T-helper 17 cell (primary cell): ENCODE results near the gene JADE1. TPM values are rescaled to one million over a fixed set of nuclear protein-coding genes. Genes with fewer than 3 reads are reported as not detected.

Experiments used
- ATAC-seq: fragments of 150-1000 bp; cut with Tn5 transposase; 2 replicates; pipeline ENCODE4 v1.10.0; 2021; ENCODE audit warnings: mild to moderate bottlenecking, moderate library complexity
- DNase-seq, 3 donors: peaks; one replicate each; pipeline versions ENCODE4 v3.0.0 to v3.0.0-alpha.2; 2020 to 2021
- H3K9me3 ChIP-seq: one replicate; pipeline ENCODE4 v1.7.0; 2013; ENCODE audit warnings: low read length, mild to moderate bottlenecking; ENCODE audit not compliant: control insufficient read depth, poor library complexity, severe bottlenecking
- H3K27ac Mint-ChIP-seq: one replicate; pipeline ENCODE4 v1.8.0; 2022; ENCODE audit warnings: mild to moderate bottlenecking, moderate library complexity, mixed read lengths
- H3K27me3 Mint-ChIP-seq: one replicate; pipeline ENCODE4 v1.8.0; 2022; ENCODE audit warnings: mixed read lengths
- H3K36me3 Mint-ChIP-seq: one replicate; pipeline ENCODE4 v1.8.0; 2022; ENCODE audit warnings: low read depth, mixed read lengths
- H3K4me1 Mint-ChIP-seq: one replicate; pipeline ENCODE4 v1.8.0; 2022; ENCODE audit warnings: mild to moderate bottlenecking, mixed read lengths
- H3K4me3 Mint-ChIP-seq: one replicate; pipeline ENCODE4 v1.8.0; 2022; ENCODE audit warnings: mild to moderate bottlenecking, moderate library complexity, mixed read lengths
- total RNA-seq, 4 donors: library from RNA in 2 of 4; stranded (reverse) in 2 of 4; gene quantifications; one replicate each; pipeline ENCODE4 v1.2.3 and lab custom pipeline; 2022 to 2026

Gene JADE1
- total RNA-seq, 2 donors from 2014 or later: 38.0 to 53.1 TPM

GRCh38 chr4:128840711-128841318, 31.3 kb downstream of the JADE1 start:
- Mint-ChIP-seq H3K36me3 (peaks cover 6% of the 10 kb centered on the region), H3K27me3 (no peaks in the 10 kb centered on the region), H3K4me3 (peak overlapping the region; percentile 62), H3K27ac (peak overlapping the region; percentile 91), H3K4me1 (peaks cover 51% of the 10 kb centered on the region)
- no peaks in the 10 kb centered on the region for H3K9me3 ChIP-seq
- ATAC-seq: peak; percentile 42
- DNase-seq: no peak

DNA sequence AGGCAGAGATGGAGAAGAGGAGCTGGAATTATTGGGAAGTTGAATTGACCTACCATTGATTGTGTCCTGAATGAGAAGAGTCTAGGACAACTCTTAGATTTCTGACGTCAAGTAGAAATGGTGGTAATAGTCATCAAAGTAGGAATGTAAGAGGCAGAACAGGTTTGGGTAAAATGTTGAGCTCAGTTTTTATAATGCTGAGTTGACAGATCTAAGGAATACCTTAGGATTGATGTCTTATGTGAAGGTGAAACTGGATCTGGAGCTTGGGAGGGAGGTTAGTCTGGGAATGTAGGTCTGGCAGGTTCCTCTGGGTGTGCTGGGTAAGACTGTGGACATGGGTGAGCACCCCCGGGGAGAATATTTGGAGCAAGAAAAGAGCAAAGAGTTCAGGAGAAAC, 31.9 kb downstream of the JADE1 start:
- peaks cover 49% of the 10 kb centered on the region for H3K4me1 Mint-ChIP-seq
- ATAC-seq (no peak), DNase-seq (no peak)
- no peaks in the 10 kb centered on the region for H3K27me3 Mint-ChIP-seq
- H3K4me3 Mint-ChIP-seq: peak overlapping the region; percentile 41
- no peaks in the 10 kb centered on the region for H3K9me3 ChIP-seq
- peak overlapping the region; percentile 91 for H3K27ac Mint-ChIP-seq
- H3K36me3 Mint-ChIP-seq: peaks cover 6% of the 10 kb centered on the region

- Mint-ChIP-seq H3K27ac (peak overlapping the region; percentile 72), H3K36me3 (peaks cover 13% of the 10 kb centered on the region), H3K4me3 (no peak overlapping the region), H3K4me1 (peaks cover 39% of the 10 kb centered on the region), H3K27me3 (no peaks in the 10 kb centered on the region)
- ATAC-seq (no peak), DNase-seq (no peak)
- no peaks in the 10 kb centered on the region for H3K9me3 ChIP-seq
Observed at GRCh38 chr4:128844931-128845330, 35.4 kb downstream of the JADE1 start.

GRCh38 chr4:128846063-128846462, 36.6 kb downstream of the JADE1 start:
- Mint-ChIP-seq H3K36me3 (peaks cover 13% of the 10 kb centered on the region), H3K27ac (peak overlapping the region; percentile 79), H3K4me3 (no peak overlapping the region), H3K27me3 (no peaks in the 10 kb centered on the region), H3K4me1 (peaks cover 31% of the 10 kb centered on the region)
- DNase-seq: no peak
- no peaks in the 10 kb centered on the region for H3K9me3 ChIP-seq
- ATAC-seq: no peak

DNA sequence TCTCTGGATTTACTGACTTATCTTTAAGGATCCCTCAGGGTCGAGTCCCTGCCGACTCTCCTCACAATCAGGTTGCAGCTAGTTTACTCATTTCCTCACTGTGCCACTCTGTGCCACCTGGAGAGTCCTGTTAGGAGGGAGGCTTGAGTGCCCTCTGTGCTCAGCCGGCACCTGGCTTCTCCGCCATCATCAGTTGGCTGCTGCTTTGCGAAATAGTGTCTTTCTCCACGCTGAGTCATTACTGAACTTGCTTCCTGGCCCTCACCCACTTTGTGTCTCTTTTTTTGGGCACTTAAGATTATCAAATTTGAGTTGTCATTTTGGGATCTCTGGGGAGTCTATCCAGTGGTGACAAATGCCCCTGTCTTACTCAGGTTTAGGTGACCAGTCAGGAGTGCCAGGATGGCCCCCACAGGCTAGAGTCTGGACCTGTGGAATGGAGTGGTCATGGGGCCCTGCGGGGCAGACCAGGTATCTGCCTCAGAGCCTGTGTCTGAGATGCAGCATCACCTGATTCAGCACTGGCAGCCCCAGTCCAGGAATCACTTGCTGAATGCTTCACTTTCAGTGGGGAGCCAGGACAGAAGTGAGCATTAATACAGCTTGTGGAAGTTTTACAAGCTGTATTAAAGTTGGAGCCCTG, 37.7 kb downstream of the JADE1 start:
- no peaks in the 10 kb centered on the region for H3K27me3 Mint-ChIP-seq
- no peak overlapping the region for H3K4me3 Mint-ChIP-seq
- DNase-seq (no peak), ATAC-seq (no peak)
- H3K27ac Mint-ChIP-seq: peak overlapping the region; percentile 47
- H3K36me3 Mint-ChIP-seq: peaks cover 13% of the 10 kb centered on the region
- H3K9me3 ChIP-seq: no peaks in the 10 kb centered on the region
- peaks cover 25% of the 10 kb centered on the region for H3K4me1 Mint-ChIP-seq

- H3K27me3 Mint-ChIP-seq: no peaks in the 10 kb centered on the region
- H3K36me3 Mint-ChIP-seq: peaks cover 14% of the 10 kb centered on the region
- ATAC-seq (no peak), DNase-seq (no peak)
- H3K27ac Mint-ChIP-seq: peak overlapping the region; percentile 8
- H3K4me1 Mint-ChIP-seq: peaks cover 17% of the 10 kb centered on the region
- H3K4me3 Mint-ChIP-seq: no peak overlapping the region
- H3K9me3 ChIP-seq: no peaks in the 10 kb centered on the region
Observed at GRCh38 chr4:128848461-128848860, 39.0 kb downstream of the JADE1 start.

GRCh38 chr4:128850252-128850651, 40.8 kb downstream of the JADE1 start:
- H3K27me3 Mint-ChIP-seq: no peaks in the 10 kb centered on the region
- no peak for ATAC-seq

DNA sequence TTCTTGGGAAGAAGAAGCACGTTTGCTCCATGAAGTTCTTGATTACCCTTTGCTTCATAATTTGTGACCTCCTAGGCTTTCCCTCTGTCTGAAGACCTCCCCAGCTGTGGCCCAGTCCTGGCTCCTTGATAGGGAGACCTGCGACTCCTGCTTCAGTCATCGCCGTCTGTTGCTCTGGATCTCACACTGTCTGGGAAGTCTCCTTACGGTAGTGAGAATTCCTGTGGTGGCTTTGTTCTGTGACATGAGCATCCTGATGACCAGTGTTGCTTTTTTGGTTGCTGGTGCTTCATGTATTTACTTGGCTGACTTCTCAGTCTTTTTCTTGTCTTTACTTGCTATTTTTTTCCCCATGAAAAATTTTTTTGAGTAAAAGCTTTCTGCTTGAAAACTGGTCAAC, 44.2 kb downstream of the JADE1 start:
- Mint-ChIP-seq H3K27ac (peak overlapping the region; percentile 80), H3K4me3 (no peak overlapping the region), H3K36me3 (peaks cover 8% of the 10 kb centered on the region), H3K4me1 (peaks cover 18% of the 10 kb centered on the region), H3K27me3 (no peaks in the 10 kb centered on the region)
- ATAC-seq: no peak
- no peak for DNase-seq
- no peaks in the 10 kb centered on the region for H3K9me3 ChIP-seq

More at GRCh38 chr4:128850252-128850651, 40.8 kb downstream of the JADE1 start:
- H3K36me3 Mint-ChIP-seq: peaks cover 10% of the 10 kb centered on the region
- no peak for DNase-seq
- no peak overlapping the region for H3K4me3 Mint-ChIP-seq
- H3K4me1 Mint-ChIP-seq: peaks cover 20% of the 10 kb centered on the region
- H3K9me3 ChIP-seq: no peaks in the 10 kb centered on the region
- no peak overlapping the region for H3K27ac Mint-ChIP-seq

GRCh38 chr4:128854433-128854832, 44.9 kb downstream of the JADE1 start:
- Mint-ChIP-seq H3K36me3 (peaks cover 14% of the 10 kb centered on the region), H3K4me3 (peak overlapping the region; percentile 55), H3K27ac (peak overlapping the region; percentile 80), H3K27me3 (no peaks in the 10 kb centered on the region), H3K4me1 (peaks cover 23% of the 10 kb centered on the region)
- DNase-seq (no peak), ATAC-seq (peak; percentile 84)
- H3K9me3 ChIP-seq: no peaks in the 10 kb centered on the region

DNA sequence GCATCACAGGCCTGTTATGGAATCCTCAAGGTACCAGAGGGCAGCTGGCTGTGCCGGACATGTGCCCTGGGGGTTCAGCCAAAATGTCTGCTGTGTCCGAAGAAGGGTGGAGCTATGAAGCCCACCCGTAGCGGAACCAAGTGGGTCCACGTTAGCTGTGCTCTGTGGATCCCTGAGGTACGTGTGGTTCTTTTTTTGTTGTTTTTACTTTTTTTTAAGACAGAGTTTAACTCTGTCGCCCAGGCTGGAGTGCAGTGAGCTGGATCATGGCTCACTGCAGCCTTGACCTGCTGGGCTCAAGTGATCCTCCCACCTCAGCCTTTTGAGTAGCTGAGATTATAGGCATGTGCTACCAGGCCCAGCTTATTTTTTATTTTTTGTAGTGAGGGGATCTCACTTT, 46.1 kb downstream of the JADE1 start:
- DNase-seq (no peak), ATAC-seq (no peak)
- Mint-ChIP-seq H3K27ac (peak overlapping the region; percentile 80), H3K27me3 (no peaks in the 10 kb centered on the region), H3K4me3 (no peak overlapping the region), H3K36me3 (peaks cover 13% of the 10 kb centered on the region), H3K4me1 (peaks cover 25% of the 10 kb centered on the region)
- no peaks in the 10 kb centered on the region for H3K9me3 ChIP-seq

GRCh38 chr4:128856246-128856645, 46.7 kb downstream of the JADE1 start:
- no peaks in the 10 kb centered on the region for H3K9me3 ChIP-seq
- Mint-ChIP-seq H3K4me1 (peaks cover 28% of the 10 kb centered on the region), H3K4me3 (no peak overlapping the region), H3K27me3 (no peaks in the 10 kb centered on the region), H3K36me3 (peaks cover 16% of the 10 kb centered on the region), H3K27ac (peak overlapping the region; percentile 80)
- DNase-seq: no peak
- no peak for ATAC-seq

DNA sequence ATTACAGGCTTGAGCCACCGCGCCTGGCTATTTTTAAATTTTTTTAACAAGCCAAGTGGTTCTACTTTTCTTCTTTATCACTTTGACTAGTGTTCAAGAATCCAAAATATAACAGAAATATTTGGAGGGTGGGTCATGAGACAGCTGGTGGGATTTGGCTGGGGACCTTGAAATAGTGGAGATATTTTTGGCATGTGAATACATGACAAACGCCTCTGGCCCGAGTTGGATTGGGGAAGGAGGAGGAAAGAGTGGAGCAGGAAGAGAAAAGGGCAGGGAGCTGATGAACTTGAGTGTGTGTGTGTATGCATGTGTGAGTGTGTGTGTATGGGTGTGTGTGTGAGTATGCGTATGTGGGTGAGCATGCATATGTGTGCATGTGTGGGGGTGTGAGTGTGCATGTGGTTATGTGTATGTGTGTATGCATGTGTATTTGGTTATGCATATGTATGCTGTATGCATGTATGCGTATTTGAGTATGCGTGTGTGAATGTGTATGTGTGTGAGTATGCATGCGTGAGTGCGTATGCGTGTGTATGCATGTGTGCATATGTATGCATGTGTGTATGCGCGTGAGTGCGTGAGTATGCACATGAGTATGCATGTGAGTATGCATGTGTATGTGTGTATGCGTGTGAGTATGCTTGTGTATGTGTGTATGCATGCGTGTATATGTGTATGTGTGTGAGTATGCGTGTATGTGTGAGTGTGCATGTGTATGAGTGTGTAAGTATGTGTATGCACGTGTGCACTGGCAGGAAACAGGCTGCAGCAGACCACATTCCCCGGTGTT, 49.6 kb downstream of the JADE1 start:
- Mint-ChIP-seq H3K27me3 (no peaks in the 10 kb centered on the region), H3K4me3 (no peak overlapping the region), H3K36me3 (peaks cover 15% of the 10 kb centered on the region), H3K27ac (peak overlapping the region; percentile 11), H3K4me1 (peaks cover 40% of the 10 kb centered on the region)
- ATAC-seq: no peak
- DNase-seq: no peak
- no peaks in the 10 kb centered on the region for H3K9me3 ChIP-seq

DNA sequence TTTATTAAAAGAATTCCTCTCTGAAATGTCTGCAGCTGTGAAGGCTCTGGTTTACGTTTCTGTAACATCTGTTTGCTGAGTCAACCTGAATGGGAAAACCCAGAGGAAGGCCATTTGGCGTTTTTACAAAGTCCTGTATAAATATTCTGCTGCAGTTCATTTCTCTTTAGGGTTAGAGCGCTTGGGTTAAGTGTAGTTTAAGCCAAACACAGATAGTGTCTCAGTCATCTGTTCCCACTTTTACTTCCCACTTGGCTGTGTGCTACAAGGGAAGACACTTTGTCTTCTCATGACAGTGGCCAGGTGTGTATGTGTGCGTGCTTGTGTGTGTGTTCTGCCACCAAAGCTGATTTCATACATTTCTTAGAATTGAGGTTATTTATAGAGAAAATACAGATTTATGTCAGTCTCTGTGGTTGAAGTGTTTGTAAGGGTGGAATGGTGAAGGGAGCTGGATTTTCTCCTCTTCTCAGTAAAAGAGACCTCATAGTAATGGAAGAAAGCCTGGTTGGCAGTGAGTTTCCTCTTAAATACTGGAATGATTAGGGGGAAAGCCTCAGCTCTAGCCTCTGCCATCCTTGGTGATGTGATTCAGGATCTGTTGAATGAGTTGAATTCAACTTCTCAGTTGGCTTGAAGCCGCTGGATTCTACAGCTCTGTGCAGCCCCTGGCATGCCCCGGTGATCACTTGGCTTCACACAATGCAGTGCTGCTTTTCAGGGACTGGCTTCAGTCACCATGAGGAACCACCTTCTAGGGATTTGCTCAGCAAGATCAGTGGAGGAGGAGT, 50.6 kb downstream of the JADE1 start:
- no peaks in the 10 kb centered on the region for H3K9me3 ChIP-seq
- DNase-seq (no peak), ATAC-seq (no peak)
- no peaks in the 10 kb centered on the region for H3K27me3 Mint-ChIP-seq
- no peak overlapping the region for H3K4me3 Mint-ChIP-seq
- H3K36me3 Mint-ChIP-seq: peaks cover 15% of the 10 kb centered on the region
- no peak overlapping the region for H3K27ac Mint-ChIP-seq
- H3K4me1 Mint-ChIP-seq: peaks cover 34% of the 10 kb centered on the region
